NK-92 (cell line): ENCODE measurements around the gene ECSIT.

Experiments used
- DNase-seq: peaks from one replicate; lab custom pipeline; 2025; ENCODE audit not compliant: unreplicated experiment; lab: John Stamatoyannopoulos, UW

Gene ECSIT

GRCh38 chr19:11550265-11550664 lies 21.3 kb upstream of the ECSIT start:
- no peak for DNase-seq

- no peak for DNase-seq
Observed at GRCh38 chr19:11549386-11549953, 20.5 kb upstream of the ECSIT start.

- no peak for DNase-seq
Observed at GRCh38 chr19:11547929-11548700, 19.2 kb upstream of the ECSIT start.

- DNase-seq, result no peak
Observed at GRCh38 chr19:11541238-11541637, 12.3 kb upstream of the ECSIT start.

GRCh38 chr19:11540645-11541044 lies 11.7 kb upstream of the ECSIT start:
- DNase-seq, result no peak

- DNase-seq, result no peak
Observed at GRCh38 chr19:11539495-11540365, 10.8 kb upstream of the ECSIT start.

- DNase-seq, result no peak
Observed at GRCh38 chr19:11538232-11539036, 9.5 kb upstream of the ECSIT start, which contains the start of gene CNN1. TSS of gene CNN1 (plus strand) at chr19:11538851. CDS start at chr19:11538928, 77 bp downstream.

GRCh38 chr19:11535792-11536595 lies 7.1 kb upstream of the ECSIT start:
- no peak for DNase-seq

GRCh38 chr19:11534948-11535347 lies 6.0 kb upstream of the ECSIT start:
- no peak for DNase-seq

- no peak for DNase-seq
Observed at GRCh38 chr19:11534538-11534937, 5.6 kb upstream of the ECSIT start.

- no peak for DNase-seq
Observed at GRCh38 chr19:11530432-11530831, 1.5 kb upstream of the ECSIT start.

GRCh38 chr19:11519138-11519537 lies 9.8 kb downstream of the ECSIT start:
- DNase-seq, result no peak

- no peak for DNase-seq
Observed at GRCh38 chr19:11513946-11514345, 15.0 kb downstream of the ECSIT start.

- no peak for DNase-seq
Observed at GRCh38 chr19:11510444-11510843, 18.5 kb downstream of the ECSIT start.

- no peak for DNase-seq
Observed at GRCh38 chr19:11507370-11508078, 21.4 kb downstream of the ECSIT start.

GRCh38 chr19:11506967-11507366 lies 22.0 kb downstream of the ECSIT start:
- no peak for DNase-seq

- DNase-seq, result no peak
Observed at GRCh38 chr19:11506101-11506555, 22.8 kb downstream of the ECSIT start.

- DNase-seq, result peak; percentile 45
Observed at GRCh38 chr19:11505504-11506100, 23.3 kb downstream of the ECSIT start, which contains the start of gene ZNF653. TSS of gene ZNF653 (minus strand) at chr19:11505839. CDS start at chr19:11505786, 53 bp downstream.

GRCh38 chr19:11505032-11505503 lies 23.9 kb downstream of the ECSIT start:
- DNase-seq, result peak; percentile 81
